Left renal pelvis (tissue), 4 donors: Measurements from ENCODE around the gene PNP. TPM values are rescaled to one million over a fixed set of nuclear protein-coding genes. Genes with fewer than 3 reads are reported as not detected.

Source experiments
- polyA plus RNA-seq, 4 donors: library from polyadenylated mRNA; unstranded; fragments of 120-200 nt; gene quantifications; one replicate each; pipeline ENCODE4 v1.2.1, GENCODE V29; 2013; ENCODE audit not compliant: insufficient read length in 4 of 4

The PNP gene
- polyA plus RNA-seq, 4 donors, result 15.3 to 96.7 (median 57.6) TPM

Other genes starting within 250 kb of the PNP start
- gene OR11H6, start 245.7 kb upstream of the PNP start, polyA plus RNA-seq, result not detected
- under 1 TPM; 0.45 to 0.75 (median 0.64) TPM for gene OR11H7, start 240.4 kb upstream of the PNP start, polyA plus RNA-seq
- under 1 TPM in 1 of 4 donors, not detected in 3; 0.09 TPM for gene OR11H4, start 230.1 kb upstream of the PNP start, polyA plus RNA-seq
- 10 to 100 TPM; 19.3 to 27.2 (median 25.9) TPM for gene TTC5, start 163.5 kb upstream of the PNP start, polyA plus RNA-seq
- 100 to 1,000 TPM in 3 of 4 donors, 10 to 100 TPM in 1; 77.2 to 132 (median 119) TPM for gene CCNB1IP1, start 136.1 kb upstream of the PNP start, polyA plus RNA-seq
- 10 to 100 TPM; 54.5 to 66.3 (median 57.3) TPM for gene PARP2, start 125.8 kb upstream of the PNP start, polyA plus RNA-seq
- 10 to 100 TPM; 11.3 to 19.5 (median 18.0) TPM for gene TEP1, start 55.9 kb upstream of the PNP start, polyA plus RNA-seq
- under 1 TPM; 0.29 to 0.90 (median 0.57) TPM for gene KLHL33, start 33.2 kb upstream of the PNP start, polyA plus RNA-seq
- gene OSGEP, start 14.6 kb upstream of the PNP start, polyA plus RNA-seq, result 10 to 100 TPM; 39.6 to 80.8 (median 52.7) TPM
- 100 to 1,000 TPM; 238 to 343 (median 315) TPM for gene APEX1, start 14.2 kb upstream of the PNP start, polyA plus RNA-seq
- 10 to 100 TPM; 32.9 to 37.8 (median 34.8) TPM for gene PIP4P1, start 8.0 kb upstream of the PNP start, polyA plus RNA-seq
- gene RNASE10, start 36.1 kb downstream of the PNP start, polyA plus RNA-seq, result under 1 TPM in 1 of 4 donors, not detected in 3; 0.29 TPM
- not detected for gene RNASE9, start 91.6 kb downstream of the PNP start, polyA plus RNA-seq
- gene RNASE11, start 118.6 kb downstream of the PNP start, polyA plus RNA-seq, result not detected
- gene RNASE12, start 122.0 kb downstream of the PNP start, polyA plus RNA-seq, result not detected
- gene OR6S1, start 172.3 kb downstream of the PNP start, polyA plus RNA-seq, result not detected
- 10 to 100 TPM in 1 of 4 donors, 1 to 10 TPM in 3; 2.2 to 17.5 (median 3.6) TPM for gene RNASE4, start 215.2 kb downstream of the PNP start, polyA plus RNA-seq
- 1 to 10 TPM; 3.7 to 9.1 (median 4.2) TPM for gene ANG, start 219.4 kb downstream of the PNP start, polyA plus RNA-seq